Tibial artery (tissue), 4 donors: ENCODE data around the gene EEF1AKMT4.

Source experiments
- DNase-seq, 2 donors: peaks; one replicate each; pipeline ENCODE4 v3.0.0-alpha.2; 2019
- H3K27ac ChIP-seq, 2 donors: fragments of 200-600 bp; sonication (generic) in 1 of 2; 1 replicate in 1 of 2; 2 replicates in 1 of 2; pipeline ENCODE4 v1.5.1; 2018 to 2019; ENCODE audit warnings: mild to moderate bottlenecking in 1 of 2
- H3K27me3 ChIP-seq, 2 donors: fragments of 200-600 bp; sonication (generic) in 1 of 2; one replicate each; pipeline versions ENCODE4 v1.5.1 to v1.6.0; 2016 to 2019
- H3K36me3 ChIP-seq, 3 donors: fragments of 200-600 bp; sonication (generic) in 2 of 3; one replicate each; pipeline ENCODE4 v1.5.1; 2016 to 2019; ENCODE audit warnings: mild to moderate bottlenecking in 2 of 3
- H3K4me1 ChIP-seq, 4 donors: fragments of 200-600 bp; sonication (generic) in 2 of 4; 1 replicate in 3 of 4; 2 replicates in 1 of 4; pipeline ENCODE4 v1.5.1; 2016 to 2019
- H3K4me3 ChIP-seq, 2 donors: fragments of 200-600 bp; sonication (generic) in 1 of 2; 1 replicate in 1 of 2; 2 replicates in 1 of 2; pipeline ENCODE4 v1.5.1; 2018 to 2019; ENCODE audit warnings: mild to moderate bottlenecking in 2 of 2
- H3K9me3 ChIP-seq, 3 donors: fragments of 200-600 bp; sonication (generic) in 1 of 3; one replicate each; pipeline ENCODE4 v1.5.1; 2016 to 2019
- CTCF ChIP-seq, 2 experiments: fragments of 200-600 bp in 1 of 2; fragments of 450-650 bp in 1 of 2; IDR thresholded peaks; one replicate each; pipeline ENCODE4 v1.5.1; 2017 to 2019; ENCODE audit warnings: antibody characterized with exemption in 2 of 2, mild to moderate bottlenecking in 1 of 2, moderate library complexity in 1 of 2
- intact Hi-C: fragments of 100-400 bp; cut with DNase I; formaldehyde crosslinking; loops from one replicate; pipeline ENCODE4 v1.15.0; 2023; ENCODE audit warnings: low total_unique reads

Gene EEF1AKMT4

GRCh38 chr3:184289426-184289938 lies 40.0 kb downstream of the EEF1AKMT4 start:
- H3K36me3 ChIP-seq: no peaks in the 10 kb centered on the region
- H3K27ac ChIP-seq: no peak overlapping the region
- intact Hi-C loops: no loop called here
- no peaks in the 10 kb centered on the region for H3K9me3 ChIP-seq
- H3K27me3 ChIP-seq: peaks cover 0 to 26% of the 10 kb centered on the region in 2 donors
- no peaks in the 10 kb centered on the region for H3K4me1 ChIP-seq
- TF ChIP-seq CTCF (IDR thresholded peaks at IDR 0.05): no peak
- no peak overlapping the region for H3K4me3 ChIP-seq
- no peak for DNase-seq

- no peak overlapping the region for H3K27ac ChIP-seq
- intact Hi-C loops: no loop called here
Observed at GRCh38 chr3:184290331-184290730, 40.9 kb downstream of the EEF1AKMT4 start.

GRCh38 chr3:184291044-184291737 lies 41.7 kb downstream of the EEF1AKMT4 start:
- no peak for TF ChIP-seq CTCF (IDR thresholded peaks at IDR 0.05)
- intact Hi-C loops: no loop called here

More at GRCh38 chr3:184290331-184290730, 40.9 kb downstream of the EEF1AKMT4 start:
- no peak overlapping the region for H3K4me3 ChIP-seq
- peaks cover 0 to 26% of the 10 kb centered on the region in 2 donors for H3K27me3 ChIP-seq
- H3K36me3 ChIP-seq: no peaks in the 10 kb centered on the region
- H3K9me3 ChIP-seq: no peaks in the 10 kb centered on the region
- no peaks in the 10 kb centered on the region for H3K4me1 ChIP-seq
- no peak for DNase-seq
- TF ChIP-seq CTCF (IDR thresholded peaks at IDR 0.05): no peak

GRCh38 chr3:184291738-184292445 lies 42.4 kb downstream of the EEF1AKMT4 start:
- TF ChIP-seq CTCF (IDR thresholded peaks at IDR 0.05): no peak
- H3K36me3 ChIP-seq: no peaks in the 10 kb centered on the region
- intact Hi-C loops: no loop called here

More at GRCh38 chr3:184291044-184291737, 41.7 kb downstream of the EEF1AKMT4 start:
- Histone ChIP-seq H3K4me3 (no peak overlapping the region), H3K27me3 (peaks cover 0 to 24% of the 10 kb centered on the region in 2 donors), H3K36me3 (no peaks in the 10 kb centered on the region), H3K4me1 (no peaks in the 10 kb centered on the region), H3K27ac (no peak overlapping the region), H3K9me3 (no peaks in the 10 kb centered on the region)
- DNase-seq: no peak

GRCh38 chr3:184295771-184296170 lies 46.3 kb downstream of the EEF1AKMT4 start:
- intact Hi-C loops: loop anchor here (5.0 kb wide), 1 partner anchor 158 kb away; the partner anchor contains the start of gene EIF2B5
- Histone ChIP-seq H3K4me1 (peaks cover 0 to 19% (median 16%) of the 10 kb centered on the region in 4 donors), H3K9me3 (no peaks in the 10 kb centered on the region), H3K27me3 (peaks cover 0 to 8% of the 10 kb centered on the region in 2 donors), H3K27ac (no peak overlapping the region), H3K36me3 (peaks cover 0 to 6% (median 4%) of the 10 kb centered on the region in 3 donors), H3K4me3 (no peak overlapping the region)
- TF ChIP-seq CTCF (IDR thresholded peaks at IDR 0.05): no peak
- DNase-seq: no peak

More at GRCh38 chr3:184291738-184292445, 42.4 kb downstream of the EEF1AKMT4 start:
- peaks cover 0 to 20% of the 10 kb centered on the region in 2 donors for H3K27me3 ChIP-seq
- no peaks in the 10 kb centered on the region for H3K9me3 ChIP-seq
- H3K4me3 ChIP-seq: no peak overlapping the region
- no peaks in the 10 kb centered on the region for H3K4me1 ChIP-seq
- no peak overlapping the region for H3K27ac ChIP-seq
- no peak for DNase-seq
